ENCODE data around the gene FKBP5. TPM values are rescaled to one million over a fixed set of nuclear protein-coding genes. Genes with fewer than 3 reads are reported as not detected.
"Not testable (repeated sequence)": the region's sequence is repeated elsewhere in the genome, so short reads cannot be mapped to it uniquely, and the experiment has no call there.

Gene FKBP5
- total RNA-seq, 1 donor from 2014 or later = 108 TPM

GRCh38 chr6:35539223-35539622 lies 149.5 kb downstream of the FKBP5 start:
- H3K4me1 Mint-ChIP-seq (ENCODE audit: unreplicated experiment) = peaks cover 5% of the 10 kb centered on the region
- H3K9me3 Mint-ChIP-seq (ENCODE audit: unreplicated experiment) = peaks cover 6% of the 10 kb centered on the region
- DNase-seq (ENCODE audit: extremely low spot score, unreplicated experiment) = no peak
- no peak for TF ChIP-seq CTCF (IDR thresholded peaks at IDR 0.05)
- peaks cover 11% of the 10 kb centered on the region for H3K27me3 Mint-ChIP-seq (ENCODE audit: unreplicated experiment)
- H3K36me3 Mint-ChIP-seq (ENCODE audit: unreplicated experiment) = peaks cover 2% of the 10 kb centered on the region
- no peak overlapping the region for H3K27ac Mint-ChIP-seq (ENCODE audit: unreplicated experiment)
- no peak overlapping the region for H3K4me3 Mint-ChIP-seq (ENCODE audit: unreplicated experiment)

GRCh38 chr6:35535847-35536246 lies 152.9 kb downstream of the FKBP5 start:
- not testable (repeated sequence) for DNase-seq (ENCODE audit: extremely low spot score, unreplicated experiment); H3K9me3 Mint-ChIP-seq (ENCODE audit: unreplicated experiment); H3K27ac Mint-ChIP-seq (ENCODE audit: unreplicated experiment); H3K4me1 Mint-ChIP-seq (ENCODE audit: unreplicated experiment); H3K36me3 Mint-ChIP-seq (ENCODE audit: unreplicated experiment); H3K4me3 Mint-ChIP-seq (ENCODE audit: unreplicated experiment)
- peaks cover 13% of the 10 kb centered on the region for H3K27me3 Mint-ChIP-seq (ENCODE audit: unreplicated experiment)

GRCh38 chr6:35534407-35535170 lies 154.1 kb downstream of the FKBP5 start:
- H3K9me3 Mint-ChIP-seq (ENCODE audit: unreplicated experiment) = no peaks in the 10 kb centered on the region
- H3K4me3 Mint-ChIP-seq (ENCODE audit: unreplicated experiment) = no peak overlapping the region
- H3K27ac Mint-ChIP-seq (ENCODE audit: unreplicated experiment) = no peak overlapping the region
- H3K27me3 Mint-ChIP-seq (ENCODE audit: unreplicated experiment) = peaks cover 13% of the 10 kb centered on the region
- no peak for DNase-seq (ENCODE audit: extremely low spot score, unreplicated experiment)
- H3K36me3 Mint-ChIP-seq (ENCODE audit: unreplicated experiment) = no peaks in the 10 kb centered on the region
- TF ChIP-seq CTCF (IDR thresholded peaks at IDR 0.05) = no peak
- peaks cover 6% of the 10 kb centered on the region for H3K4me1 Mint-ChIP-seq (ENCODE audit: unreplicated experiment)

DNA sequence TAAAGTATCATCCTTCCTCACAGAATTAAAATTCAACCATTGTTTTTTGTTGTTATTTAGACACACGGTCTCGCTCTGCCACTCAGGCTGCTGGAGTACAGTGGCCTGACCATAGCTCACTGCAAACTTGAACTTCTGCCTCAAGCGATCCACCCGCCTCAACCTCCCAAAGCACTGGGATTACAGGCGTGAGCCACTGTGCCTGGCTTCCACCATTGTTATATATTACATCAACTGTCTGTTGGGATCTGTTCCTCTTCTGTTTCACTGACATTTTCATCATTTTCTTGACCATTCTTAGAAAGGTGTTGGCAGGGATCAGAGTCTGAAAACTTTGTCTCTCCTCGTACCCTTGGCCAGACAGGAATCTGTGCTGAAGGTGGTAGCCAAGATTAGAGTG lies 154.7 kb downstream of the FKBP5 start:
- Mint-ChIP-seq H3K27me3 (ENCODE audit: unreplicated experiment) (peaks cover 8% of the 10 kb centered on the region), H3K4me1 (ENCODE audit: unreplicated experiment) (peaks cover 6% of the 10 kb centered on the region), H3K4me3 (ENCODE audit: unreplicated experiment) (no peak overlapping the region), H3K27ac (ENCODE audit: unreplicated experiment) (no peak overlapping the region), H3K36me3 (ENCODE audit: unreplicated experiment) (no peaks in the 10 kb centered on the region), H3K9me3 (ENCODE audit: unreplicated experiment) (no peaks in the 10 kb centered on the region)
- TF ChIP-seq CTCF (IDR thresholded peaks at IDR 0.05) = no peak
- DNase-seq (ENCODE audit: extremely low spot score, unreplicated experiment) = no peak

GRCh38 chr6:35532126-35532525 lies 156.6 kb downstream of the FKBP5 start:
- peaks cover 6% of the 10 kb centered on the region for H3K4me1 Mint-ChIP-seq (ENCODE audit: unreplicated experiment)
- H3K36me3 Mint-ChIP-seq (ENCODE audit: unreplicated experiment) = no peaks in the 10 kb centered on the region
- no peak overlapping the region for H3K27ac Mint-ChIP-seq (ENCODE audit: unreplicated experiment)
- TF ChIP-seq CTCF (IDR thresholded peaks at IDR 0.05) = no peak
- H3K4me3 Mint-ChIP-seq (ENCODE audit: unreplicated experiment) = no peak overlapping the region
- no peak for DNase-seq (ENCODE audit: extremely low spot score, unreplicated experiment)
- H3K9me3 Mint-ChIP-seq (ENCODE audit: unreplicated experiment) = no peaks in the 10 kb centered on the region
- peaks cover 14% of the 10 kb centered on the region for H3K27me3 Mint-ChIP-seq (ENCODE audit: unreplicated experiment)
